GM18502 (cell line): ENCODE measurements around the gene CD8A.
"Not testable (repeated sequence)": the region's sequence is repeated elsewhere in the genome, so short reads cannot be mapped to it uniquely, and the experiment has no call there.

Experiments used
- ATAC-seq: cut with Tn5 transposase; IDR thresholded peaks from one replicate; pipeline ENCODE4 v1.9.1; 2021; ENCODE audit warnings: mild to moderate bottlenecking; ENCODE audit not compliant: unreplicated experiment, poor library complexity

Gene CD8A

GRCh38 chr2:86741889-86742498, 48.7 kb downstream of the CD8A start:
- ATAC-seq = not testable (repeated sequence)

DNA sequence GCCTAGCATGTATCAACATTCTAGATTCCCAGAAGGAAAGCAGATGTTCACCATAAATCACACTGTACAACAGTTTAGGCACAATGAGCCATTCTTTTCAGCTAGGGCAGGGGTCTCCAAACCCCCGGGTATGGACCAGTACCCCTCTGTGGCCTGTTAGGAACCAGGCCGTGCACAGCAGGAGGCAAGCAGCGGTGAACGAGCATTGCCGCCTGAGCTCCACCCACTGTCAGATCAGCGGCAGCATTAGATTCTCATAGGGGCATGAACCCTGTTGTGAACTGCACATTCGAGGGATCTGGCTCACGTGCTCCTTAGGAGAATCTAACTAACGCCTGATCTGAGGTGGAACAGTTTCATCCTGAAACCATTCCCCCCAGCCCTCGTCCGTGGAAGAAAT, 50.8 kb downstream of the CD8A start:
- not testable (repeated sequence) for ATAC-seq

DNA sequence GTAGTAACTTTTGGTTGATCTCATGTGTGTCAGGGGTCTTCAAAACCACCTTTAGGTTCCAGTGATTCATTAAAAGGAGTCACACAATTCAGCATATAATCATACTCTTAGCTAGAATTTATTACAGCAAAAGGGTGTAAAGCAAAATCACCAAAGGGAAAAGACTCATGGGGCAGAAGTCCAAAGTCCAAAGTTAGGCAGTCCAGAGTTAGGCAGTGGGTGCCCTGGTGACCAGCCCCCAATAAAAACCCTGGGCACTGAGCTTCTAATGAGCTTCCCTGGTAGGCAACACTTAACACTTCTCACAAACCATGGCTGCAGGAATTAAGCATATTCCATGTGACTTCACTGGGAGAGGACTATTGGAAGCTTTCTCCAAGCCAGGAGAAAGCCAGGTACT, 51.2 kb downstream of the CD8A start:
- ATAC-seq = not testable (repeated sequence)

- not testable (repeated sequence) for ATAC-seq
Observed at GRCh38 chr2:86734896-86735295, 55.8 kb downstream of the CD8A start.
